ENCODE data around the gene MYH6.

DNA sequence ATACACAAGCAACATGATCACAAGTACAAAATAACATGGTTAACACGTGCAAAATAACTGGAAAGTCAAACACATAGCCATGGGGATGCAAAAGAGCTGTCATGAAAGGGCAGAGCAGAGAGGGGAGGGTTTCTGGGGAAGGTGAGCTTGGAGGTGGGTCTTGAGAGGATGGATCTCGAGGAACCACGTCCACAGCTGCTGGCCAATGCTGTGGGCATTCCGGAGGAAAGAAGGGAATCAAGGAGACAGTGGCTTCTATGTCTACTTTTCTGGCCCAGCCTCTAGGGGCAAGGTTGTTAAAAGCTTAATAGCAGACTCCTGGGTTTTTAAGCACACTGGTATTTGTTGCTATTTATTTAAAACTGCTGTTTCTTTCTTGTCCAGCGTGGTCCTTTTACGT, 35.8 kb upstream of the MYH6 start:
- TF ChIP-seq CTCF (IDR thresholded peaks at IDR 0.05), result no peak
- no peak for TF ChIP-seq POLR2A (IDR thresholded peaks at IDR 0.05)

Measured in body of pancreas (tissue), 4 donors.